MM.1S (cell line): ENCODE results near the gene DEPDC1.

Experiments used
- CTCF ChIP-seq: fragments of 300-600 bp; sonication (generic); IDR thresholded peaks from 2 replicates; pipeline ENCODE4 v1.5.1; 2016; ENCODE audit warnings: antibody characterized with exemption, low read length, mixed read lengths
- EZH2 ChIP-seq: fragments of 300-600 bp; sonication (generic); optimal IDR thresholded peaks from 2 replicates; pipeline ENCODE3; 2017; ENCODE audit warnings: low read depth, mild to moderate bottlenecking, antibody characterized with exemption, low read length, mixed read lengths

GRCh38 chr1:68506386-68506785 is 9.5 kb upstream of the DEPDC1 start:
- no peak for TF ChIP-seq CTCF
- TF ChIP-seq EZH2, result no peak
